Upper lobe of left lung (tissue), 4 donors: ENCODE measurements around the gene CASR.
A peak's percentile ranks its signal among the peaks of the same experiment; 100 is the strongest.

Experiments
- EP300 ChIP-seq, 4 donors: sonication (generic); formaldehyde crosslinking; IDR thresholded peaks; one replicate each; pipeline ENCODE4 v1.5.1; 2017; ENCODE audit warnings: antibody characterized with exemption in 4 of 4, control low read depth in 2 of 4
- POLR2A ChIP-seq, 4 donors: fragments of 450-650 bp; IDR thresholded peaks; one replicate each; pipeline ENCODE4 v1.5.1; 2016 to 2017; ENCODE audit warnings: antibody characterized with exemption in 4 of 4, mild to moderate bottlenecking in 2 of 4
- TF ChIP-seq, protein P1 (sequence below), 6 experiments: fragments of 450-650 bp in 4 of 6; fragments of 200-600 bp in 2 of 6; sonication (generic) in 2 of 6; IDR thresholded peaks; one replicate each; pipeline ENCODE4 v1.5.1; 2016 to 2019; ENCODE audit warnings: antibody characterized with exemption in 6 of 6

DNA sequence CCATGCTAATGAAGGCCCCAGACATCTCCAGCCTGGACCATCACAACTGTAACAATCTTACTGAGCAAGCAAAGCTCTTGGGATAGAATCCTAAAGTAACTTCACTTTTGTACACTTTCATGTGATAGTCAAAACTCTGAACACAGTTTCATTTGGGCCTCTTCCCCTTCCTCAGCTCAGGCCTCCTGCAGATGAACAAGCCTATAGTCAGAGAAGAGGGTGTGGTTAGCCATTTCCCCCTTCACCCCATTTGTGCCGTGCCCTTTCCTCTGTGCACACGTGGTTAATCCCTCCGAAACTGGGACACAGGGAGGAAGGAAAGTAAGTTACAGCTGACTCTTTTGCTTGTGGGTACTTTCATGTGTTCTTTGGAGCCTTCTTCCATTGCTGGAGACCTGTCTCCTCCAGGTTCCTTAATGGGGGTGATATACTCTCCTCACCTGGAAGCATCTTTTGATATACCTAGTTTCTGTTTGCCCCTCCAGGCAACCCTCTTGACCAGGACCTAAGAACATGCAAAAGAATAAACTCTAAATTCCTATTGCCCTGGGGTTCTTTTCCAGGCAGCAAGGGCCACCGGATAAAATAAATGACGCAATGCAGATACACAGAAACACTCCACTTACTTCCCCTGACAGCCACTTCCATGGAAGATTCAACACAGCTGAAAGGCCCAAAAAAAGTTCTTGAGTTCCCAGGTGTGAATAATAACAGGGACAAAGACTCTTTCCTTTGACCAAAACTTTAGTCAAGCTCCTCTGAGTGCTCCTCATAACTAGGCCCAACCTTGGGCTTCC lies 112.0 kb downstream of the CASR start:
- no peak for TF ChIP-seq EP300 (IDR thresholded peaks at IDR 0.05)
- TF ChIP-seq, protein P1, sequence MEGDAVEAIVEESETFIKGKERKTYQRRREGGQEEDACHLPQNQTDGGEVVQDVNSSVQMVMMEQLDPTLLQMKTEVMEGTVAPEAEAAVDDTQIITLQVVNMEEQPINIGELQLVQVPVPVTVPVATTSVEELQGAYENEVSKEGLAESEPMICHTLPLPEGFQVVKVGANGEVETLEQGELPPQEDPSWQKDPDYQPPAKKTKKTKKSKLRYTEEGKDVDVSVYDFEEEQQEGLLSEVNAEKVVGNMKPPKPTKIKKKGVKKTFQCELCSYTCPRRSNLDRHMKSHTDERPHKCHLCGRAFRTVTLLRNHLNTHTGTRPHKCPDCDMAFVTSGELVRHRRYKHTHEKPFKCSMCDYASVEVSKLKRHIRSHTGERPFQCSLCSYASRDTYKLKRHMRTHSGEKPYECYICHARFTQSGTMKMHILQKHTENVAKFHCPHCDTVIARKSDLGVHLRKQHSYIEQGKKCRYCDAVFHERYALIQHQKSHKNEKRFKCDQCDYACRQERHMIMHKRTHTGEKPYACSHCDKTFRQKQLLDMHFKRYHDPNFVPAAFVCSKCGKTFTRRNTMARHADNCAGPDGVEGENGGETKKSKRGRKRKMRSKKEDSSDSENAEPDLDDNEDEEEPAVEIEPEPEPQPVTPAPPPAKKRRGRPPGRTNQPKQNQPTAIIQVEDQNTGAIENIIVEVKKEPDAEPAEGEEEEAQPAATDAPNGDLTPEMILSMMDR (IDR thresholded peaks at IDR 0.05) = no peak
- TF ChIP-seq POLR2A (IDR thresholded peaks at IDR 0.05) = peak in 1 of 4 donors; percentile 30
